Left renal cortex interstitium (tissue), 4 donors: ENCODE measurements around the gene ZNF408. TPM values are rescaled to one million over a fixed set of nuclear protein-coding genes. Genes with fewer than 3 reads are reported as not detected.

Experiments used
- polyA plus RNA-seq, 4 donors: library from polyadenylated mRNA; unstranded; fragments of 120-200 nt; gene quantifications; one replicate each; pipeline ENCODE4 v1.2.1, GENCODE V29; 2013; ENCODE audit not compliant: insufficient read length in 4 of 4

The ZNF408 gene
- polyA plus RNA-seq, 4 donors, result 7.6 to 13.6 (median 11.5) TPM

Other genes starting within 250 kb of the ZNF408 start
- 10 to 100 TPM; 24.6 to 28.4 (median 26.3) TPM for gene AMBRA1, start 107.0 kb upstream of the ZNF408 start, polyA plus RNA-seq
- gene HARBI1, start 83.8 kb upstream of the ZNF408 start, polyA plus RNA-seq, result 1 to 10 TPM; 4.3 to 5.5 (median 5.1) TPM
- 10 to 100 TPM; 62.8 to 82.3 (median 66.0) TPM for gene ATG13, start 83.5 kb upstream of the ZNF408 start, polyA plus RNA-seq
- gene ARHGAP1, start 412 bp upstream of the ZNF408 start, polyA plus RNA-seq, result 10 to 100 TPM; 46.0 to 62.3 (median 56.8) TPM
- gene F2, start 18.2 kb downstream of the ZNF408 start, polyA plus RNA-seq, result 1 to 10 TPM in 1 of 4 donors, under 1 TPM in 3; 0.11 to 4.0 (median 0.33) TPM
- gene CKAP5, start 145.2 kb downstream of the ZNF408 start, polyA plus RNA-seq, result 100 to 1,000 TPM in 1 of 4 donors, 10 to 100 TPM in 3; 87.7 to 104 (median 94.5) TPM
- gene LRP4, start 217.5 kb downstream of the ZNF408 start, polyA plus RNA-seq, result 10 to 100 TPM; 23.6 to 31.3 (median 28.6) TPM
- 10 to 100 TPM; 54.3 to 60.4 (median 57.0) TPM for gene CSTPP1, start 235.7 kb downstream of the ZNF408 start, polyA plus RNA-seq